Fibroblast of skin of left quadriceps (primary cell): ENCODE results near the gene TRAPPC2.

Source experiments
- DNase-seq, 2 experiments: peaks; one replicate each; pipeline ENCODE4 v3.0.0-alpha.2; 2013; ENCODE audit warnings: low read depth in 2 of 2

The TRAPPC2 gene

DNA sequence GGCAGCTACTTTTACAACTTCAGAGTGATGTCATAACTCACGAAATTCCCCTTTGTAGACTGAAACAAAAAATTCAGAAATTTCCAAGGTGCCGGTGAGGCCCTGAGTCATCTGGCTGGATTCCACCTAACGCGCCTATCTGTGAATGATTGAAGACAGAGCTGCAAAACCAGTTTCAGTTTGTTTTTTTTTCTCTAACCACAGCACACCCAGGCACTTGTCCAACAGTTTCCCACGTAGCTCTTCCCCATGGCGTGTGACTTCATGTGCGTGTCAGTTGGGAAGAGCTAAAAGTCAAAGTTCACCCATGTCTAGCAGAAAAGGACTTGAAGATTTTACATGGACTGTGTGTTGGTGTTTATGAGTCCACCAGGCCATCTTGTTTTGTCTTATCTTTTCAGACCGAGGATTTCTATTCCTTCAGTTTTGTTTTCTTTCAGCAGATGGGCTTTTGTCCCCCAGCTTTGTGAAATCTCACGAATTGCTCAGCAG lies 65.1 kb downstream of the TRAPPC2 start:
- DNase-seq: peak; percentile 83 to 84

GRCh38 chrX:13667919-13668318 lies 66.5 kb downstream of the TRAPPC2 start:
- DNase-seq: no peak

DNA sequence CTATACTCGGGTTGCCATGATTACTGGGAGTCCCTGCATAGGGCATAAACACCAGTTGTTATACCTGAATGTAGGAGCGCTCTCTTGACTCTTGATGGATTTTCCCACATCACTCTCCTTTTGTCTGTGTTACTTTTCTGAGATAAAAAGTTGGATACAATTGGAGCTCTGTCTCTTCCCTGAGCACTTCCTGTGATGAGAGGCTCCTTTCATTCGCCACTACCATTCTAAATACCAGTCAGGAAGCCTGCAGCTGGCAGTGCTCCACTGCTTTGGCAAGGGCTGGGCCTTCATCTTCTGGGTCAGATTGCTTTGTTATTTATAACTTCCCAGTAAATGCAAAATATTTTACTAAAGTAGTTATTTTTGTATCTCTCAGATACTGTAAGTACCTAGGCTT lies 67.6 kb downstream of the TRAPPC2 start:
- no peak for DNase-seq

DNA sequence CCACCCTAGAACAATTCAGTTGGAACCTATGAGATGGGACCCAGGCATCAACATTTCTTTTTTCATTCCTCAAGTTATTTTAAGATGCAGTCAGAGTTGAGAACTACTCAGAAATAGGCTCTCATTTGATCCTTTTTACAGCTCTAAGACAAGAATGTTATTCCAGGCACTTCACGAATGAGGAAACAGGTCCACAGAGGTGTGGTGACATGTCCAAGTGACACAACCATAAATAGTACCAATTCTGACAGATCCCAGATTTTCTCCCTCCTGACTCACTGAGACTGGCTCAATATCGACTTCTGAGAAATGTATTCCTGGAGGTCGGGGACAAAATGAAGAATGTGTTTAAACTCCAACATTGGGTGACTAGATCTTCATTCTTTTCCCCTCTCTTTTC lies 70.4 kb downstream of the TRAPPC2 start:
- DNase-seq: no peak

DNA sequence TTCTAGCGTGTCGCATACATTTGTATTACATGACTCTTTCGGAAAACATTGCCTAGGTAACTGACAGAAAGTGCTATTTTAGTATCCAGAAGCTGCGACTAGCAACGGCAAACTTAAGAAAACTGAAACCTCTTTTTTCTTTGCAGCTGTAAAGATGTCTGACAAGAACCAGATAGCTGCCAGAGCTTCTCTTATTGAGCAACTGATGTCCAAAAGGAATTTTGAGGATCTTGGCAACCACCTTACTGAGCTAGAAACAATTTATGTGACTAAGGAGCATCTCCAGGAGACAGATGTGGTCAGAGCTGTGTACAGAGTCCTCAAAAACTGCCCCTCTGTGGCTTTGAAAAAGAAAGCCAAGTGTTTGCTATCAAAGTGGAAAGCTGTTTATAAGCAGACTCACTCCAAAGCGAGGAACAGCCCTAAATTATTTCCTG lies 72.0 kb downstream of the TRAPPC2 start:
- DNase-seq: peak; percentile 70
